HepG2 (cell line): ENCODE results near the gene AKR1E2. TPM values are rescaled to one million over a fixed set of nuclear protein-coding genes. Genes with fewer than 3 reads are reported as not detected.

ENCODE experiments used
- ATAC-seq: fragments of 200-7000 bp; cut with Tn5 transposase; 3 replicates; pipeline ENCODE4 v1.9.1; 2020; ENCODE audit warnings: mild to moderate bottlenecking, moderate library complexity
- BruUV-seq: library from RNA; stranded (reverse); fragments of 400-500 nt; replicated peaks from 2 replicates; lab custom pipeline; 2021; lab: Mats Ljungman, UMichigan
- CTCF ChIA-PET: fragments of 300-600 bp; formaldehyde crosslinking; extraction: SDS; loops from one replicate; lab custom pipeline; 2021; ENCODE audit warnings: low total read pairs, inconsistent platforms, low intra/inter-chr PET ratio; lab: Yijun Ruan, JAX
- POLR2A ChIA-PET: fragments of 350-600 bp; sonication (Branson Sonifier 250); formaldehyde crosslinking; loops from one replicate; lab custom pipeline; 2020; ENCODE audit warnings: antibody characterized with exemption, inconsistent platforms; lab: Yijun Ruan, JAX
- DNase-seq: peaks from one replicate; pipeline ENCODE4 v3.0.0-alpha.2; 2015; ENCODE audit warnings: low spot score
- FAIRE-seq: peaks from 3 replicates; lab custom pipeline; 2011; peaks lifted over from hg19 to GRCh38; lab: Jason Lieb, UNC
- H2AFZ ChIP-seq: one replicate; pipeline ENCODE4 v1.6.1; 2011; ENCODE audit warnings: low read length, inconsistent platforms
- H3K27ac ChIP-seq: fragments of 300-600 bp; 3 replicates; pipeline ENCODE4 v1.8.0; 2011; ENCODE audit warnings: mixed run types, mild to moderate bottlenecking, mixed read lengths, low read length, inconsistent platforms; ENCODE audit not compliant: insufficient read depth; ENCODE audit errors: extremely low read length
- H3K27me3 ChIP-seq, 2 experiments: fragments of 200-600 bp in 1 of 2; 2 replicates in 1 of 2; 3 replicates in 1 of 2; pipeline versions ENCODE4 v1.6.0 to v1.8.0; 2011; ENCODE audit warnings: low read length in 2 of 2, mild to moderate bottlenecking in 2 of 2, moderate library complexity in 2 of 2, inconsistent platforms in 1 of 2; ENCODE audit not compliant: insufficient read depth in 2 of 2, control insufficient read depth in 1 of 2
- H3K36me3 ChIP-seq, 2 experiments: fragments of 200-600 bp in 1 of 2; replicated peaks in 1 of 2; 2 replicates in 1 of 2; 3 replicates in 1 of 2; pipeline versions ENCODE4 v1.5.1 to v1.8.0; 2011; ENCODE audit warnings: low read length in 2 of 2, inconsistent platforms in 1 of 2; ENCODE audit not compliant: insufficient read depth in 2 of 2, control insufficient read depth in 1 of 2
- H3K4me1 ChIP-seq: 2 replicates; pipeline ENCODE4 v1.5.1; 2012; ENCODE audit warnings: low read length, inconsistent platforms; ENCODE audit not compliant: insufficient read depth
- H3K4me2 ChIP-seq: 2 replicates; pipeline ENCODE4 v1.6.0; 2011; ENCODE audit warnings: low read depth, low read length, inconsistent platforms
- H3K4me3 ChIP-seq, 3 experiments: fragments of 200-600 bp in 1 of 3; sonication (generic), shearing (Covaris generic) in 1 of 3; replicated peaks in 1 of 3; 2 replicates each; pipeline ENCODE4 v1.5.1; 2011 to 2016; ENCODE audit warnings: low read length in 3 of 3, inconsistent platforms in 2 of 3, low read depth in 2 of 3, mild to moderate bottlenecking in 2 of 3, control low read depth in 1 of 3, mixed read lengths in 1 of 3; ENCODE audit not compliant: insufficient read depth in 1 of 3
- H3K79me2 ChIP-seq: one replicate; pipeline ENCODE4 v1.6.1; 2011; ENCODE audit warnings: low read length, inconsistent platforms; ENCODE audit not compliant: insufficient read depth
- H3K9ac ChIP-seq: 2 replicates; pipeline ENCODE4 v1.6.0; 2011; ENCODE audit warnings: mild to moderate bottlenecking, low read depth, low read length, inconsistent platforms; ENCODE audit not compliant: insufficient read depth
- H3K9me3 ChIP-seq: 2 replicates; pipeline ENCODE4 v1.5.1; 2012; ENCODE audit warnings: mild to moderate bottlenecking, low read length
- H4K20me1 ChIP-seq: 2 replicates; pipeline ENCODE4 v1.6.0; 2011; ENCODE audit warnings: inconsistent platforms, mild to moderate bottlenecking, low read length, moderate library complexity; ENCODE audit not compliant: insufficient read depth
- FOSL2 ChIP-seq: sonication (generic); formaldehyde crosslinking; IDR thresholded peaks from 2 replicates; pipeline ENCODE4 v1.4.0; 2020; ENCODE audit warnings: missing genetic modification reagents
- GFI1 ChIP-seq: sonication (generic); formaldehyde crosslinking; IDR thresholded peaks from 2 replicates; pipeline ENCODE4 v1.5.0; 2020; ENCODE audit warnings: missing genetic modification reagents, mild to moderate bottlenecking, borderline replicate concordance
- HIVEP1 ChIP-seq: sonication (generic); formaldehyde crosslinking; IDR thresholded peaks from 2 replicates; pipeline ENCODE4 v1.4.0; 2020; ENCODE audit warnings: mild to moderate bottlenecking, missing genetic modification reagents
- HNF4A ChIP-seq: sonication (generic); formaldehyde crosslinking; IDR thresholded peaks from 2 replicates; pipeline ENCODE4 v1.4.0; 2020; ENCODE audit warnings: missing genetic modification reagents
- ZFP90 ChIP-seq: sonication (generic); formaldehyde crosslinking; IDR thresholded peaks from 2 replicates; pipeline ENCODE4 v1.8.0; 2022; ENCODE audit warnings: missing genetic modification reagents, mild to moderate bottlenecking, inconsistent platforms, borderline replicate concordance
- ZNF121 ChIP-seq: sonication (generic); formaldehyde crosslinking; IDR thresholded peaks from 2 replicates; pipeline ENCODE4 v1.5.0; 2020; ENCODE audit warnings: mild to moderate bottlenecking, missing genetic modification reagents
- WGBS: methylation state at CpG from one replicate; pipeline ENCODE4 v1.1.6; 2017; ENCODE audit warnings: low lambda C conversion rate; 5-methylcytosine and 5-hydroxymethylcytosine counted together
- in situ Hi-C: cut with HindIII; loops from 2 replicates; pipeline ENCODE4 v1.10.0; 2017; ENCODE audit warnings: low pct_unique_long_range_greater_than_20kb; ENCODE audit not compliant: extremely low pct_ligation_motif_present
- intact Hi-C: fragments of 100-400 bp; cut with micrococcal nuclease; formaldehyde crosslinking; loops from one replicate; pipeline ENCODE4 v1.10.0; 2022; ENCODE audit not compliant: unreplicated experiment
- polyA plus RNA-seq, 8 experiments: library from polyadenylated mRNA; depleted of rRNA in 3 of 8; stranded (reverse) in 7 of 8; unstranded in 1 of 8; fragments of >200 nt; fragmentation: Illumina TruSeq in 4 of 8; extraction: Trizol in 4 of 8; gene quantifications; 2 replicates each; pipeline versions ENCODE4 v1.2.1 to v1.2.3, GENCODE V29; 2011 to 2016; ENCODE audit warnings: low read depth in 4 of 8, missing spikeins in 1 of 8, mixed read lengths in 1 of 8; ENCODE audit not compliant: insufficient read depth in 1 of 8
- total RNA-seq, 5 experiments: library from RNA; depleted of rRNA; stranded (reverse); fragments of >200 nt; fragmentation: Illumina TruSeq; extraction: Trizol; gene quantifications; 2 replicates each; pipeline ENCODE4 v1.2.3, GENCODE V29; 2016; ENCODE audit warnings: low read depth in 1 of 5
- TF ChIP-seq, protein P1 (sequence below): sonication (generic); formaldehyde crosslinking; conservative IDR thresholded peaks from 2 replicates; pipeline ENCODE4 v1.8.1; 2023; ENCODE audit warnings: missing genetic modification reagents
- TF ChIP-seq, protein P2 (sequence below): sonication (generic); formaldehyde crosslinking; IDR thresholded peaks from 2 replicates; pipeline ENCODE4 v1.8.1; 2023; ENCODE audit warnings: mild to moderate bottlenecking, missing genetic modification reagents

AKR1E2 gene
- total and polyA plus RNA-seq, 2 of the 13 experiments (the other 11 are each of a cell fraction or from before 2014, with no cell fraction given) = not detected

DNA sequence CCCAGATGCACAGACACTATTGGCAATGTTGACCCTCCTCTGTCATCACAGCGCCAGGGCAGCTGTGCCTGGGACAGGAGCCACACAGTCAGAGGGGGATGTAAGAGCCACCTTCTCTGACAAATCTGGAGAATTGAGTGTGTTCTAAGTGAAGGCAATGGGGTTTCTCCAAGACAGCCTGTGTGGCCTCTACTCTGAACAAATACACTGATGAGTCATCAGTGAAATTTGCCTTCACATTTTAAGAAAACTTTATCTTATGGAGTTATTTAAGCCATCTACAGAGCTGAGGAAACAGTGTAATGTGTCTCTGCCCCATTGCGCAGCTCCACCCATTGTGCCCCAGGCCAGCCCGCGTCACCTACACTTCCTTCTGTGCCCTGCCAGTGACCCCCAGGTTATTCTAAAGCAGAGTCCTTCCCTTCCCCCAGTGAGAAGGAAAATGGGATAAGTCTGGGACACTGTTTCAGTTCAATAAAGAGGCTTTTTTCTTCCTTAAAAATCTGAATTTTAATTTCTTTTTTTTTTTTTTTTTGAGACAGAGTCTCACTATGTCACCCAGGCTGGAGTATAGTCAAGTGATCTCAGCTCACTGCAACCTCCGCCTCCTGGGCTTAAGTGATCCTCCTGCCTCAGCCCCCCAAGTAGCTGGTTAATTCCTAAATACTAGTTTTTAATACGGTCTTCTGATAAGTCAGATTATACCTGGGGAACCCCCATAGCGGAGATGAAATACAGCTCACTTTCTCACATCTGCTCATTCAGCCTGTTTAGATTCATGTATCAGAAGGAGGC is 21.8 kb downstream of the AKR1E2 start:
- DNase-seq (no peak), FAIRE-seq (no peak), ATAC-seq (no peak)
- Histone ChIP-seq H2AFZ (no peak overlapping the region), H3K9me3 (no peaks in the 10 kb centered on the region), H3K4me3 (no peak overlapping the region), H3K79me2 (no peaks in the 10 kb centered on the region), H3K36me3 (no peaks in the 10 kb centered on the region), H3K9ac (no peak overlapping the region), H3K27me3 (peaks cover 0 to 9% of the 10 kb centered on the region in 2 experiments; a peak in 2 of 5 replicates), H4K20me1 (no peaks in the 10 kb centered on the region), H3K4me1 (peaks cover 20% of the 10 kb centered on the region), H3K27ac (no peak overlapping the region), H3K4me2 (no peak overlapping the region)
- ChIA-PET POLR2A (interaction anchor here (0.6 to 5.1 kb wide), 2 partner anchors 12 to 135 kb away, joined by 3 to 26 read pairs; no protein-coding TSS in a partner anchor), CTCF (interaction anchor here (2.4 to 5.5 kb wide), 2 partner anchors 135 to 536 kb away, joined by 23 to 89 read pairs; no protein-coding TSS in a partner anchor)
- in situ Hi-C loops (loop anchor here (5.0 to 25.0 kb wide), 3 partner anchors 135 to 540 kb away; partner anchors contain the start of gene AKR1C3), intact Hi-C loops (loop anchor here (2.0 to 5.0 kb wide), 3 partner anchors 120 to 535 kb away; partner anchors contain the start of gene AKR1C3)
- TF ChIP-seq FOSL2 (CRISPR knock-in tag) (peak; percentile 24; the same call in 1 of the 2 replicates), HNF4A (CRISPR knock-in tag) (no peak)
- 75% methylated on average over 7 of the region's 7 CpGs for WGBS
- BruUV-seq = no TSS peak

DNA sequence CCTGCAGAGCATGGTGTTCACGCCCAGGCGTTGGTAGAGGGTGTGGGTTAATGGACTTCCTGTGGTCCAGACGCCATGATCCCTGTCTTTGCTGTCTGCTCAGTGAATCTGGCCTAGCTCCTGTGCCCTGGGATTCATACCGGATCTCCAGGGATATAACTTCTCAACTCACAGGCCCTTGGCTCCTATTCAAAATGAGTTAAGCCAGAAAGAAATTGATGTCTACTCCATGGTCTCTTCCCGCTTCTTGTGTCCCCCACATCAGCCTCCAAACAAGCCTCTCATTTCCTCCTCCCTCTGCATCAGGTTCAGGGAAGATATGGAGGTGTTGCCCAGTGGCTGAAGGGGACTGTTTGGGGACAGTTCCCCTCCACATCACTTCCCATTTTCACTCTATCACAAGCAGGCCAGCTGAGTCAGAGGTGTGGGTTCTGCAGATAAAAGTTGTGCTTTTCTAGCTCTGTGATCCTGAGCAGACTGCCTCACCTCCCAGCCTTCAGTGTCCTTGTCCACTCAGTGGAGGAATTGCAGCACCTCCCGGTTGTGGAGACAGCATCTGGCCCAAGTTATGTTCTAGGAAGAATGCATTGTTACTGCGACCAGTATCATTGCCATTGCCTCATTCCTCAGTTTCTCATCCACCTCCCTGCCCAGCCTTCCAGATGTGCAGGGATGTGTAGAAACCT is 22.5 kb downstream of the AKR1E2 start:
- in situ Hi-C loops = loop anchor here (5.0 to 25.0 kb wide), 3 partner anchors 134 to 539 kb away; partner anchors contain the start of gene AKR1C3
- no peak overlapping the region for H2AFZ ChIP-seq
- intact Hi-C loops = loop anchor here (1.0 to 5.0 kb wide), 6 partner anchors 119 to 586 kb away; partner anchors contain the start of gene AKR1C3
- no peak for FAIRE-seq
- WGBS = 78% methylated on average over 7 of the region's 7 CpGs
- DNase-seq = no peak
- ATAC-seq = no peak
- H3K36me3 ChIP-seq = no peaks in the 10 kb centered on the region
- H3K4me3 ChIP-seq = no peak overlapping the region
- ChIA-PET POLR2A (interaction anchor here (5.1 kb wide), 1 partner anchor 134 kb away, joined by 26 read pairs; no protein-coding TSS in a partner anchor), CTCF (interaction anchor here (1.8 to 5.5 kb wide), 6 partner anchors 32 to 585 kb away, joined by 7 to 89 read pairs (median 22); partner anchors contain the start of gene AKR1C3)
- no peaks in the 10 kb centered on the region for H3K79me2 ChIP-seq
- no TSS peak for BruUV-seq
- no peaks in the 10 kb centered on the region for H3K9me3 ChIP-seq
- H3K27ac ChIP-seq = no peak overlapping the region
- H3K4me2 ChIP-seq = no peak overlapping the region
- peaks cover 0 to 1% of the 10 kb centered on the region in 2 experiments; a peak in 2 of 5 replicates for H3K27me3 ChIP-seq
- no peaks in the 10 kb centered on the region for H4K20me1 ChIP-seq
- no peak overlapping the region for H3K9ac ChIP-seq
- peaks cover 20% of the 10 kb centered on the region for H3K4me1 ChIP-seq
- TF ChIP-seq ZFP90 (CRISPR knock-in tag) (no peak), HIVEP1 (CRISPR knock-in tag) (no peak), ZNF121 (CRISPR knock-in tag) (no peak), GFI1 (CRISPR knock-in tag) (no peak)
- TF ChIP-seq, protein P1, sequence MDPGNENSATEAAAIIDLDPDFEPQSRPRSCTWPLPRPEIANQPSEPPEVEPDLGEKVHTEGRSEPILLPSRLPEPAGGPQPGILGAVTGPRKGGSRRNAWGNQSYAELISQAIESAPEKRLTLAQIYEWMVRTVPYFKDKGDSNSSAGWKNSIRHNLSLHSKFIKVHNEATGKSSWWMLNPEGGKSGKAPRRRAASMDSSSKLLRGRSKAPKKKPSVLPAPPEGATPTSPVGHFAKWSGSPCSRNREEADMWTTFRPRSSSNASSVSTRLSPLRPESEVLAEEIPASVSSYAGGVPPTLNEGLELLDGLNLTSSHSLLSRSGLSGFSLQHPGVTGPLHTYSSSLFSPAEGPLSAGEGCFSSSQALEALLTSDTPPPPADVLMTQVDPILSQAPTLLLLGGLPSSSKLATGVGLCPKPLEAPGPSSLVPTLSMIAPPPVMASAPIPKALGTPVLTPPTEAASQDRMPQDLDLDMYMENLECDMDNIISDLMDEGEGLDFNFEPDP (CRISPR knock-in tag) = no peak
- TF ChIP-seq, protein P2, sequence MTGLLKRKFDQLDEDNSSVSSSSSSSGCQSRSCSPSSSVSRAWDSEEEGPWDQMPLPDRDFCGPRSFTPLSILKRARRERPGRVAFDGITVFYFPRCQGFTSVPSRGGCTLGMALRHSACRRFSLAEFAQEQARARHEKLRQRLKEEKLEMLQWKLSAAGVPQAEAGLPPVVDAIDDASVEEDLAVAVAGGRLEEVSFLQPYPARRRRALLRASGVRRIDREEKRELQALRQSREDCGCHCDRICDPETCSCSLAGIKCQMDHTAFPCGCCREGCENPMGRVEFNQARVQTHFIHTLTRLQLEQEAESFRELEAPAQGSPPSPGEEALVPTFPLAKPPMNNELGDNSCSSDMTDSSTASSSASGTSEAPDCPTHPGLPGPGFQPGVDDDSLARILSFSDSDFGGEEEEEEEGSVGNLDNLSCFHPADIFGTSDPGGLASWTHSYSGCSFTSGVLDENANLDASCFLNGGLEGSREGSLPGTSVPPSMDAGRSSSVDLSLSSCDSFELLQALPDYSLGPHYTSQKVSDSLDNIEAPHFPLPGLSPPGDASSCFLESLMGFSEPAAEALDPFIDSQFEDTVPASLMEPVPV (CRISPR knock-in tag) = no peak
